GM18498 (cell line): ENCODE data around the gene UFM1.
"Not testable (repeated sequence)": the region's sequence is repeated elsewhere in the genome, so short reads cannot be mapped to it uniquely, and the experiment has no call there.

Experiments used
- ATAC-seq: cut with Tn5 transposase; IDR thresholded peaks from one replicate; pipeline ENCODE4 v1.9.1; 2021; ENCODE audit warnings: mild to moderate bottlenecking, moderate library complexity; ENCODE audit not compliant: unreplicated experiment

UFM1 gene

DNA sequence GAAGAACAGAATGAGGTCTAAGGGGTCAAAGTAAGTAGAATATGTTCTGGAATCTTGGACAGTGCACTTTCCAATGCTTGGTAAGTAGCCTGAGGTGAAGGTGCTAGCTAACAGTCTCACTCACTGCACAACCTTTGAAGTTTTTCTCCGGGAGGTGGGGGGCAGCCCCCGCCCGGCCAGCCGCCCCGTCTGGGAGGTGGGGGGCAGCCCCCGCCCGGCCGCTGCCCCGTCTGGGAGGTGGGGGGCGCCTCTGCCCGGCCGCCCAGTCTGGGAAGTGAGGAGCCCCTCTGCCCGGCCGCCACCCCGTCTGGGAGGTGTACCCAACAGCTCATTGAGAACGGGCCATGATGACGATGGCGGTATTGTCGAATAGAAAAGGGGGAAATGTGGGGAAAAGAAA lies 14.1 kb downstream of the UFM1 start:
- ATAC-seq = not testable (repeated sequence)

DNA sequence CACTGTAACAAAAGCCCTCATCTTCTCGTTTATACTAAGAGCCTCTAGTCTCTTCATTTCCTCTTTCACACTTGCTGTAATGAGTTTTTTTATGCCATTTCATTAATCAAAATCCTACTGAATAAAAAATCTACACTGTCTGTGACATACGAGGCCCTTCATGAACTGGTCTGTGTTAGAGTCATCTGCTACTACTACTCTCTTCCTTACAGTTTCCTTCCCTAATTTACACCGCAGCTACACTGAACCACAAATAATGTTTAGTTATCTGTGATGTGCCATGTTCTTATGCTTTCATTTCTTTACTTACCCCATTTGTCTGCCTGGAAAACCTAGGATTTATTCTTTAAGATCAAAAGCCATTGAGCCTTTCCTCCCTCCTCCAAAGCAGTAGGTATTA lies 16.0 kb downstream of the UFM1 start:
- ATAC-seq = no peak

DNA sequence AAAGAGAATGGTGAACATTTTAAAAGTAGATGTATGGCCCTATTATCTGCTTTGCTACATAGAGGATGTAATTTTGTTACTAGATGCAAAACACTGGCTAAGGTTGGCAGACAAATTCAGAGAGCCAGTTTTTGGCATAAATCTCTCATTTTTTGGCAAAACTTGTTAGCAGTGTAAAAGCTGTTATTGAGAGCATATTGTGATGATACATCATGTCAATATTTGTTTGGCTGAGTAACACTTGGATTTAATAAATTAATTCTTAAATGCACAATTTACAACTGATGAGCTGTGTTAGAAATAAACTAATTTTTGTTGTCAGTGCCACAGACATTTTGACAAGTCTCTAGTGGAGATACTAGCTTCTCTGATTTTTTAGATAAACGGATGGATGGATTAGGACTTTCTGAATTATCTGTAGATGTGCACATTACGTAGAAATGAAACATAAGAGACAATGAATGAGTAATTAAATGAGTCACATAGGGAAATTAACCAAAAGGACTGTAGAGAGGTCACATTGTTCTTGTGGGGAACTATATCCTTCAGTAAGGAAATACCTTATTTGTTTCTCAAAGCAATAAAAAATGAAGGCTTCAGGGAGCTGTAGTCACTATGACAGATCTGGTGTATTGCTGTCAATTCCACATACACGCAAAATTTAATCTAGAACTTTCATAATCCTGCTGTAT lies 17.4 kb downstream of the UFM1 start:
- no peak for ATAC-seq

DNA sequence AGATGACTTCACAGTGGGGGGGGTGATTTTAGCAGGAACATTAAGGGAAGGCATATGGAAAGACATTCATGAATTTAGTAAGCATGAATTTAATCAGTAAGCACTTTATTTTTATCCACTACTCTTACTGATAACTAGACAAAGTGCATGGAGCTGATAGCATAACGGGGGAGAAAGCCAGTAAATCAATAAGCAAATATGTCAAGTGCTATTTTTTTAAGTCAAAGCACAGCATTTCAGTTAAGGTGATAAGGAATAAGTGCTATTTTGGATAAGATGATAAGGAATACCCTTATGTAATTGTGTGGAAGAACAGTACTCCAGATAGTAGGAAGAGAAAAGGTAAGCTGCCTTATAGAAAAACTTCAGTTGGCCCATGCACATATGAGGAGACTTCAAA lies 19.4 kb downstream of the UFM1 start:
- no peak for ATAC-seq

DNA sequence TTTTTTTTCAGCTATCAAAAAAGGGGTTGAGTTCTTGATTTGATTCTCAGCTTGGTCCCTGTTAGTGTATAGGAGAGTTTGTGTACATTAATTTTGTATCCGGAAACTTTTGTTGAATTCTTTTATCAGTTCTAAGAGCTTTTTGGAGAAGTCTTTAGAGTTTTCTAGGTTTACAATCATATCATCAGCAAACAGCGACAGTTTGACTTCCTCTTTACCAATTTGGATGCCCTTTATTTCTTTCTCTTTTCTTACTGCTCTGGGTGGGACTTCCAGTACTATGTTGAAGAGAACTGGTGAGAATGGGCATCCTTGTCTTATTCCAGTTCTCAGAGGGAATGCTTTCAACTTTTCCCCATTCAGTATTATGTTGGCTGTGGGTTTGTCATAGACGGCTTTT lies 20.4 kb downstream of the UFM1 start:
- not testable (repeated sequence) for ATAC-seq

DNA sequence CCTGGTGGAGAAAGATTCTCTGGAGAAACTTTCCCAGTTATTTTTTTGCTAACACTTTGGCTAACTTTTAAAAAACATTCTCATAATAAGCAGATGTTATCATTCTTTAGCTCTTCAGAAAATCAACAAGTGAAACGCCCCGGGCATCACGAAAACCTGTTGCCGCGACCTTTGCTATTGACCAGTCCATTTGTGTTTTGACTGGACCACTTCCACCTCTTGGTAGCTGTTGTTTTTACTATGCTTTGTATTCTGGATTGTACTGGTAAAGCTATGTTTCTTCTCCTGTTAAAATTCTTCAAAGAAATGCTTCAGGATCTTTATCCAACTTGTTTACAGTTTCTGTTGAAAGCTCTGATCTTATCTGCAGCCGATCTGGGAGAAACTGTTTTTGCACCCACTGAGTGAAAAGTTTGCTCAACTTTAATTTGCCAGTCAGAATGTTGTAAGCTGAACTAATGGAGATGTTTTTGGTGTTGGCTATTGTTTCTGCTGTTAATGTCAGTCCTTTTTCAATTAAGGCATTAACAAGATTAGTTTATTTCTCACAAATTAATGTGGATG lies 23.3 kb downstream of the UFM1 start:
- no peak for ATAC-seq

DNA sequence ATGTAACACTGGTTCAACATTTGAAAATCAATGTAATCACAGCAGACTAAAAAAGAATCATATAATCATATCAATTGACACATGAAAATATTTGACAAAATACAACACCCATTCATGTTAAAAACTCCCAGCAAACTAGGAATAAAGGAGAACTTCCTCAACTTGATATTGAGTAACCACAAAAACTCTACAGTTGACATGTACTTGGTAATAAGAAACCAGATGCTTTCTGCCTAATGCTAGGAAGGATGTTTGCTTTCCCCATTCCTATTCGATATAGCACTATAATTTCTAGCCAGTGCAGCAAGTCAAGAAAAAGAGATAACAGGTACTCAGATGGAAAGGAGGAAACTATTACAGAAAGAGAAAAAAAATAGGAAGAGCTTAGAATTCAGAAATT lies 26.9 kb downstream of the UFM1 start:
- ATAC-seq = no peak

DNA sequence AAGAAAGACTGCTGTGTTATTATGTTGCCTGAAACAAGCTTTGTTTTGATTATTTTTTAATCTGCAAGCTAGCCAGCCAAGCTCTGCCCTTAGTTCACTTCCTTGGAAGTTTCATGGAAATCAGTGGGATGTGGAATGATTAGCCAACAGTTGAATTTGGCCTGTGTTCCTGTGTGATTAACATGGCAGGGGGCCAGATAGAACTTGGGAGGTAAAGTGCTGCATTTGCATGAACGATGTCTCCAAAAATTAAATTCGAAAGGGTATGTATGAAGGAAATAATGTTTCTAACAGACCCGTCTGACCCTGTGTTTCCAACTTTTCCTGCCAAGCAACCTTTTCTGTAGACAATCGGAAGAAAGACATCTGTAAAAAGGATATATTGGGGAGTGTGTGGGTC lies 32.2 kb downstream of the UFM1 start:
- ATAC-seq = no peak

DNA sequence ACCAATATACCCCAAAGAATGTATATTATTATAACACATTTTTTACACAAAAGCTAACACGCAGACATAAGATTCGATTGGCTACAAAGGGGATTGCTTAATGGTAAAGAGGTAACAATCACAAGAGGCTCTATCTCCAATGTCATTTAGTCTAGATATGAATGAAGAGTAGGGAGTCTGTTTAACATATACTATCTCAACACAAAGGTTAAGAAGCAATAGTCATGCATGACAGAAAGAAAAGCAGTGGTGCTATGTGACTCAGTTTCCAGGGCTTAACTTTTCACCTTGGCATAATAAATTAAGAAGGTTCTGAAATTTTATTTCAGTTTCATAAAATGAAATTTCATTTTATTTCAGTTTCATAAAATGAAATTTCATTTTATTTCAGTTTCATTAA lies 33.3 kb downstream of the UFM1 start:
- no peak for ATAC-seq

DNA sequence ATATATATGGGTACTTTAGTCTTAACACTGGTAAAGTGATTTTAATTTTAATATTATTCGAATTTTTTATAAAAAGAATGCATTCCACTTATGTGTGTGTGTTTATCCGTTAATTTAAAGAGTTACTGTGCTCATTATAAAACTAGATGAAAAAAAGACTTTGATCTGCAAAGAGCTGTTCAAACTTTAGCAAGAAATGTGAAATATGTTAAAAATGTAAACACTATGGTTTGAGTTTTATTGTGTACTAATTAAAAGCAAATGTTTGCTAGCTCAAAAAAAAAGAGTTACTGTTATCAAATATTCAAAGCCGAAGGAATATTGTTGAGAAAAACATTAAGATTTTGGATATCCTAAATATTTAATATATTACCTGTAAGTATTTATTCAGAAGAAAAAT lies 34.5 kb downstream of the UFM1 start:
- ATAC-seq = no peak

DNA sequence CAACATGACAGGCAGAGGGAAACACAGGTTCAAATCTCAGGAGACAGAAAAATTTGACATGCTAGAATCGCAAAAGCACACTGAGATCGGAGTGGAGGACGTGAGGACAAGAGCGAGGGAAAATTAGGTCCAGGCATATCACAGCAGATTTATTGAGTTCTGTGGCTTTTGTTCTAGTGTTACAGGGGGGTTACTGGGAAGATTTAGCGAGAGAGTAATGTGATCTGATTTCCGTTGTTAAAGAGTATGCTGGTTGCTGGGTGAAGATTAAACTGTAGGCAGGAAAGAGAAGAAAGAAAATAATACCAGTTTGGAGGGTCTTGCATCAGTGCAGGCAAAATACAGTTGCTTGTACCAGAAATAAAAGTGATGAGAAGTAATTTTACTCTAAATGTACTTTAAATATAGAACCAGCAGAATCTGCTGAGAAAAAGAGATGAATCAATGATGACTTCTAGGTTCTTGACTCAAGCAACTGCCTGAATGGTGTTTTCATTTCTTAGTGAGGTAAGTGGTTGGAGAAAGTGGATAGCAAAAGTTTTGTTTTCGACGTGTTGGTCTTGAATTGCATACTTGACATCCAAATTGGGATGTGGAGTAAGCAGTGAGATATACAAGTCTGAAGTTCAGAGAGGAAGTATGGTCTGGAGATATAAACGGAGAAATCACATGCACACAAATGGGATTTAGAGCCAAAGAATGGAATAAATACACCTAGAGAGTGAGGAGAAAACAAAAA lies 35.7 kb downstream of the UFM1 start:
- ATAC-seq = no peak

DNA sequence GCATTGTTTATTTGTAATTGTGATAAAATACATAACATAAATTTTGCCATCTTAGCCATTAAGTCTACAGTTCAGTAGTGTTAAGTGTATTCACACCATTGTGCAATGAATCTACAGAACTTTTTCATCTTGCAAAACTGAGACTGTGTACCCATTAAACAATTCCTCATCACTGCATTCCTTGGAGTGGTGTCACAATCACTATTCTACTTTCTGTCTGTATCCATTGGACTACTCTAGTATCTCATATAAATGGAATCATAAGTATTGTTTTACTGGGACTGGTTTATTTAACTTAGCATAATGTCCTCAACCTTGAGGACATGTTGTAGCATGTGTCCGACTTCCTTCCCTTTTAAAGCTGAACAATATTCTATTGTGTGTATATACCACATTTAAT lies 36.8 kb downstream of the UFM1 start:
- no peak for ATAC-seq

DNA sequence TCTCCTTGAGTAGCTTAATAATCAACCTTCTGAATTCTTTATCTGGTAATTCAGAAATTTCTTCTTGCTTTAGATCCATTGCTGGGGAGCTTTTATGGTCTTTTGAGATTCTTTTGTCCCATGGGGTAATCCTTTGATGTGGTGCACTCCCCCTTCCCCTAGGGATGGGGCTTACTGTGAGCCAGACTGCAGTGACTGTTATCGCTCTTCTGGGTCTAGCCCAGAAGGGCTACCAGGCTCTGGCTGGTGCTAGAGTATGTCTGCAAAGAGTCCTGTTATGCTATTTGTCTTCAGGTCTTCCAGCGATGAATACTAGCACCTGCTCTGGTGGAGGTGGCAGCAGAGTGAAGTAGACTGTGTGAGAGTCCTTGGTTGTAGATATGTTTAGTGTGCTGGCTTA lies 41.7 kb downstream of the UFM1 start:
- ATAC-seq = no peak

DNA sequence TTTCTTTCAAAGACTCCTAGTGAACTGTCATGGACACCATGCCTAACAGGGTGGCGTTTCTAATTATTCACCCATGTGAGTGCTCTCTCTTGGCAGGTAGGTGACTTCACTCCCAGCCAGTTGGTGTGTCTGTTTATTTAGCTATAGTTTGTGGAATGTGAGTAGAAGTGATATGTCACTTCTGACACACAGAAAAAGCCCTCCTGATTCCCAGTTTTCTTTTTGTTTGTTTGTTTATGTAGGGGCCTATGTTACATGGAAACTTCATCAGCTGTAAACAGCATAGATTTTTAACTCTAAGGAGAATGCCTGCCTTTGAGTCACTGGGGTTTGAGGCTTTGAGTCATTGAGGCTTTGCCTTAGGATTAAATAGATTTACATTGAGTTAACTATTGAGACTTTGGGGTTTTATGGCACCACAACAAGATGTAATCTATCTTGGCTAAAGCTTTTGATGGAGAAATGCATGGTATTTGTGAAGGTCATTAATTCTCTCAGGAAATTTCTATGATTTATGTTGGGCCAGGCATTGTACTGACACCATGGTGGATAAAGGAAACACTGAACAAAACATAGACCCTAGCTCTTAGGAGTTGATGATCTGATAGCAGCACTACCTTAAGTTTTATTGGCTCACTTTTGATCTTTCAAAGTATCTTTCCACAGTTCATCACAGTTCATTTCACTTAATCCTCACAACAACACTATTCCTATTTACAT lies 45.3 kb downstream of the UFM1 start:
- ATAC-seq = no peak

DNA sequence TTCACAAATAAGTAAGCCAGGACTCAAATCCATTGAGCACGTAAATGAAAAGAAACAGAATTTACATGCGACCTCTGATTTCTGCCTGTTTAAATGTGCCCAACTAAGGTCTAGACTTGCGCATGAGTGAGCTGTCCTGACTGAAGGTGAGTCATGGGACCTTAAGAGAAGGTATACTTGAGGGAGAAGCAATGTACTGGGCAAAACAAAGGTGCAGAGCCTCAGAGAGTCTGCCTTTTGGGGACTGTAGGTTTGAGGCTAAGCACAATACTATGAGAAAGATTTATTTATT lies 45.8 kb downstream of the UFM1 start:
- no peak for ATAC-seq

DNA sequence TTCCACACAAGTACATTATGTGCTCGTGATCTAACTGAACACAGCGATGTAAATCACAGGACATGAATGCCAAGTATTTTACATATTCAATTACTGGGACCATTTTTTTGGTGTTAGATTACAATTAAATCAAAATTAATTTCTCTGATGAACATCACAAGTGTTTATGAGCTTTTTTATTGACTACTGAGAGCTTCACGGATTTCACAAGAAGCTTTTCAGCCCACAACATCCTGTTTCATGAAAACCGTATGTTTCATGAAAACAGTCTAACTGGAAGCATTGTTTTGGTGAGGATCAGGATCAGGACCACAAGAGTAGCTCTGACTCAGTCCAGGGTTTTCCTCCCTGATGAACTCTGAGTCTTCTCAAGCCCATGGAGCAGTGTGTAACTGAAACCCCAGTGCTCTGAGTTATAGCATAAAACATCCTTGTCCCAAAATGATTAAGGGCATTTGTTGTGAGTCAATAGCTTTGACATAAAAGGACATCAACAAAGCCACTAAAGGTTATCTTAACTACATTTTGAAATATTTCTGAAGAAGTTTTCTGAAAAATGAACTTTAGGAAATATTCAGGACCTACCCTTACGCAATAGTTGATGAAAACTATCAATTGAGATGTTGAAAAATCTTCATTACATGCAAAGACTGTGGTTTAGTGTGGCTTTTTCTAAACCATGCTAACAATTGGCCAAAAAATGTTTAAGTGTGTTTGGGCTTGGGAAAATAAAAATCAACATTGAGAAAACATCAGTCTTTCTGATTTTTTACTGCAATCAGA lies 49.3 kb downstream of the UFM1 start:
- peak; percentile 46 for ATAC-seq

DNA sequence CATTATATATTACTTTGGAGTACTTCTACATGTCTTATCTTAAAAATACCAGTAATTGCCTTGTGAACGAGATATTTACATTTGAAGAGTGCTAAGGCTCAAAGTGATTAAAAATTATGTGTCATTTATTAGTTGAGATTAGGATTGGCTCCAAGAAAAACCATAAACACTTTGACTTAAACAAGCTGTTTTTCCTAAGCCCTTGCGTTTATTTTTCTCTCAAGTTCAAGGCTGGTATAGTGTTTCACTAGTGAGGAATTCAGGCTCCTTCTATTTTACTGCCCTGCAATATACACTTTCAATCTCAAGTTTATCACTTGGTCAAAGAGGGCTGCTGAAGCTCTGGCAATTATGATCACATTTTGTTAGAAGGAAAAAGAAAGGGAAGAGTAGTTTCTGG lies 49.9 kb downstream of the UFM1 start:
- no peak for ATAC-seq

DNA sequence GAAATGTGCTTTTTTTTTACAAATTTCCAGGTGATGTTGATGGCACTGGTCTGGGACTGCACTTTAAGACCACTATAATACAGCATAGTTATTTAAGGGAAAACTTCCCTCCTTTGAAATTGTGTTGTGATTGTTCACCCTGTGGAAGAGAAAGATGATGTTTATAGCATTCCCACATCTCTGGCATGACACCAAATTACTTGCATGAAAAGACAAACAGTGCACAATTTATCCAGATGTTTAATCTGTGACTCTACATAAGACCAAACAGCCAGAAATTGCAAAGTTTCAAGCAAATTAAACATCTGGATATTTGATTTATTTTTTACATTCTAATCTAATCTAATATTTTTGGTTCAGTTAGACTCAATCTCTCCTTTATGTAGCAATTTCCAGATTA lies 51.6 kb downstream of the UFM1 start:
- no peak for ATAC-seq

DNA sequence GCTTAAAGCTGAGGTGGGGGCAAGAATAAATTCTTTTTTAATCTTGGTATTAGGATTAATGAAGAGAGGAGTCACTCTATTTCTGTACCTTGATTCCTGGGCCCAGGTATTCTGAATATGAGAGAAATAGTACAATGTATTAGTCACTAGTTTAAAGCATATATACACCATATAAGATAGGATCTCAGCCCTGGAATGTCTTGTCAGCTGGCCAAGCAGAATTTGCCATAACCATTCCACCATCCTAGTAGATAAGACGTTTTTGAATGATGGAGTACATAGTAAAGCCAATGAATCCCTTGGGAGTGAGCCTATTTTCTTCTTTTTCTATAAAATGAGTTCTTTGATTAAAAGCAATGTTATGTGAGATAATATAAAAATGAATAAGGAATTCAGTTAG lies 55.6 kb downstream of the UFM1 start:
- ATAC-seq = no peak

DNA sequence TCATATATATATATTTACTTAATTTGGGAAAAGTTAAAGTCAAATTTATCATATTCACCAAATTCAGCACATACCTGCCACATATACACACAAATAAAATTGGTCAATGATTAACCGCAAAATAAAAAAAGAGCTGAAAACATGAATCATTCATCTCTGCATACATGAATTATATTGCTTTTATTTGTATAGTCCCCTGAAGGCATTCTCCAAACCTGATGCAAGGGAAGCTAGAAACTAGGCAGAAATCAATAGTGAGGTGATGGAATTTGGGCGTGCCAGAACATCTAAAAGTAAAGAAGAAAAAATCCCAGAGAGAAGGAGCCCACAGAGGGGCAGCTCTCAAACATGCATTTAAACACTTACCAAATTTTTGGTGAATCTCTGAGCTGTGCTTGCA lies 60.1 kb downstream of the UFM1 start:
- no peak for ATAC-seq

DNA sequence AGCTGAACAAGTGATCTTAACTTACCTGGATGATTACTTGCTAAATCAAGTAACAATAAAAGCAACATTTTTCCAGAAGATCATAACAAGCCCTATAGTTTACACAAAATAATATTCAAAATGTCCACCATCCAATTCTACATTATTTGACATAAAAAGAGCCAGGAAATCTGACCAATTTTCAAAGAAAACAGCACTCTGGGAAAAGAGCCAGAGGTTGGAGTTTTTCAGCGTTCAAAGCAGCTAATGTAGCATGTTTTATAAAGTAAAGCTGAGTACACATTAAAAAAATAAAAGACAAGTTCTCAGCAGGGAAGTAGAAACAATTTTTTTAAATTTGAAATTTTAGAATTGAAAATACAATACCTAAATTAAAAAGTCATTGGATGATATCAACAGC lies 62.6 kb downstream of the UFM1 start:
- ATAC-seq = no peak
